ENCODE results near the gene CDS1. TPM values are rescaled to one million over a fixed set of nuclear protein-coding genes. Genes with fewer than 3 reads are reported as not detected.

The CDS1 gene
- total and polyA plus RNA-seq, 5 donors from 2014 or later, result 0.09 to 0.22 (median 0.13) TPM; not detected in 1

DNA sequence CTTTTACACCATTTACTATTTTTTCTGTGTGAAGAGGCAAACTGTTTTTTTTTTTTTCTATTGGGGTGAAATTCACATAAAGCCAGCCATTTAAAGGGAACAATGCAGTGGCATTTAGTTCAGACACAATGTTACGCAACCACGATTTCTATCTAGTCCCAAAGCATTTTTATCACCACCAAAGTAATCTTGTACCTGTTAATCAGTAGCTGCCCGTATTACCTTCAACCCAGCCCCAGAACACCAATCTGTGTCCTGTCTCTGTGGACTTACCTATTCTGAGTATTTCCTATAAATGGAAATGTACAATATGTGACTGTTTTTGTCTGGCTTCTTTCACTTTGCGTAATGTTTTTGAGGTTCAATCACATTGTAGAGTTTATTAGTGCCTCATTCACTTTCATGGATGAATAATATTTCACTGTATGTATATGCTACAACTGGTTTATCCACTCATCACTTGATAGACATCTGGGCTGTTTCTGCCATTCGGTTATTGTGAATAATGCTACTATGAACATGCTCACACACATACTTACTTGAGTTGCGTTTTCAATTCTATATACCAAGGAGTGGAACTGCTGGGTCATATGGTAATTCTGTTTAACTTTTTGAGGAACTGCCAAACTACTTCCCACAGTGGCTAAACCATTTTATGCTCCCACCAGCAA lies 116.2 kb downstream of the CDS1 start:
- Mint-ChIP-seq H3K4me3 (no peak overlapping the region), H3K27ac (no peak overlapping the region), H3K36me3 (no peaks in the 10 kb centered on the region), H3K4me1 (no peaks in the 10 kb centered on the region), H3K9me3 (peaks cover 0 to 2% (median 0%) of the 10 kb centered on the region in 7 donors), H3K27me3 (no peaks in the 10 kb centered on the region)
- no peaks in the 10 kb centered on the region for H3K4me1 ChIP-seq (ENCODE audit: control insufficient read depth, insufficient read depth, low read length, poor library complexity, severe bottlenecking)
- H3K27ac ChIP-seq (ENCODE audit: insufficient read depth, low read length, poor library complexity, severe bottlenecking), result no peak overlapping the region
- no peak overlapping the region for H3K4me3 ChIP-seq (ENCODE audit: low read depth, low read length)
- no peaks in the 10 kb centered on the region for H3K9me3 ChIP-seq (ENCODE audit: control insufficient read depth in 2 of 2, low read length in 2 of 2)
- H3K27me3 ChIP-seq (ENCODE audit: control insufficient read depth, insufficient read depth, low read length), result no peaks in the 10 kb centered on the region
- ATAC-seq (ENCODE audit: low read depth in 2 of 2) (no peak), DNase-seq (no peak)
- no peaks in the 10 kb centered on the region for H3K36me3 ChIP-seq (ENCODE audit: control insufficient read depth, insufficient read depth, low read length)

Other genes starting within 250 kb of the CDS1 start
- not detected for gene NKX6-1, start 83.8 kb upstream of the CDS1 start, total RNA-seq
- not detected for gene NKX6-1, start 83.8 kb upstream of the CDS1 start, polyA plus RNA-seq

Measured in CD4-positive, CD25-positive, alpha-beta regulatory T cell (primary cell).